ENCODE results near the gene SLA2.

DNA sequence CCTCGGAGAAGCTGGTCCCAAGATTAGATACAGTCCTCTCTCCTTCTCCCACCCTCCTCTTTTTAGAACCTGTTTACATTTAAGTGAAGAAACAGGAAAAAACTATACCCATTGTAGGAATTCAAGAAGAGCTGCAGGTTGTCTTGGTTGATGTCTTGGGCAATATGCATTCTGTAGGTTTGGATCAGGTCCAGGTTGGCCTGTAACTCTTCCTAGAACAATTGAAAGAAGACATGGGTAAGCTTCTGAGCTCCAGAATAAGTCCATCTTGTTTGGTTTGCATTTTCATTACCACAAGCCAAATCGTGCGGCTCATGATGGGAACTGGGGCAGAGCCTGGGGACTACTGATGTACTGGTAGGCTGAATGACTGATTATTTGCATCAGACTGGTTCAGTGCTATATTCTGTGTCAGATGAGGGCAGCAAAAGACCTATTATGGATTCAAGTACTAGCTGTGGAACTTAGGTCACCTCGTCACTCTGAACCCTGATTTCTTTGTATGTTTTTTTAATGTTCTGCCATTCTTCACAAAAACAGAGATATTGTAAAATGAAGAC lies 20.3 kb upstream of the SLA2 start:
- TF ChIP-seq, protein P1, sequence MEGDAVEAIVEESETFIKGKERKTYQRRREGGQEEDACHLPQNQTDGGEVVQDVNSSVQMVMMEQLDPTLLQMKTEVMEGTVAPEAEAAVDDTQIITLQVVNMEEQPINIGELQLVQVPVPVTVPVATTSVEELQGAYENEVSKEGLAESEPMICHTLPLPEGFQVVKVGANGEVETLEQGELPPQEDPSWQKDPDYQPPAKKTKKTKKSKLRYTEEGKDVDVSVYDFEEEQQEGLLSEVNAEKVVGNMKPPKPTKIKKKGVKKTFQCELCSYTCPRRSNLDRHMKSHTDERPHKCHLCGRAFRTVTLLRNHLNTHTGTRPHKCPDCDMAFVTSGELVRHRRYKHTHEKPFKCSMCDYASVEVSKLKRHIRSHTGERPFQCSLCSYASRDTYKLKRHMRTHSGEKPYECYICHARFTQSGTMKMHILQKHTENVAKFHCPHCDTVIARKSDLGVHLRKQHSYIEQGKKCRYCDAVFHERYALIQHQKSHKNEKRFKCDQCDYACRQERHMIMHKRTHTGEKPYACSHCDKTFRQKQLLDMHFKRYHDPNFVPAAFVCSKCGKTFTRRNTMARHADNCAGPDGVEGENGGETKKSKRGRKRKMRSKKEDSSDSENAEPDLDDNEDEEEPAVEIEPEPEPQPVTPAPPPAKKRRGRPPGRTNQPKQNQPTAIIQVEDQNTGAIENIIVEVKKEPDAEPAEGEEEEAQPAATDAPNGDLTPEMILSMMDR (conservative IDR thresholded peaks at IDR 0.05 in 1 of 2, IDR thresholded peaks at IDR 0.05 in 1 of 2; ENCODE audit: low read depth in 1 of 2, low read length in 2 of 2): peak in 1 of 2 donors; percentile 23
- no peak for TF ChIP-seq EZH2 (IDR thresholded peaks at IDR 0.05; ENCODE audit: low read length, missing control alignments)

Measured in fibroblast of lung (primary cell).